B cell (primary cell): ENCODE measurements around the gene SLC25A51. TPM values are rescaled to one million over a fixed set of nuclear protein-coding genes. Genes with fewer than 3 reads are reported as not detected.

ENCODE experiments used
- ATAC-seq: fragments of 200-7000 bp; cut with Tn5 transposase; one replicate; pipeline ENCODE4 v1.10.0; 2021; ENCODE audit warnings: low read depth, mild to moderate bottlenecking, moderate number of reproducible peaks, moderate library complexity
- CTCF ChIA-PET: fragments of 350-600 bp; sonication (Branson Sonifier 250); formaldehyde crosslinking; loops from one replicate; lab custom pipeline; 2021; ENCODE audit warnings: antibody characterized with exemption, inconsistent platforms; lab: Charles Lee
- POLR2A ChIA-PET: fragments of 350-600 bp; sonication (Branson Sonifier 250); formaldehyde crosslinking; loops from one replicate; lab custom pipeline; 2021; ENCODE audit warnings: antibody characterized with exemption; lab: Charles Lee
- DNase-seq: peaks from one replicate; pipeline ENCODE4 v3.0.0; 2013
- H2AFZ ChIP-seq: 2 replicates; pipeline ENCODE4 v1.6.1; 2012; ENCODE audit warnings: mild to moderate bottlenecking, low read depth, low read length; ENCODE audit not compliant: insufficient read depth, poor library complexity, severe bottlenecking
- H3K27ac ChIP-seq, 2 donors: 1 replicate in 1 of 2; 2 replicates in 1 of 2; pipeline ENCODE4 v1.5.1; 2012 to 2013; ENCODE audit warnings: low read length in 2 of 2, mild to moderate bottlenecking in 2 of 2, moderate library complexity in 1 of 2
- H3K27me3 ChIP-seq, 4 experiments: fragments of 200-600 bp in 1 of 4; sonication (generic) in 1 of 4; replicated peaks in 1 of 4; 1 replicate in 2 of 4; 2 replicates in 2 of 4; pipeline versions ENCODE4 v1.6.1 to v1.7.0; 2013 to 2016; ENCODE audit warnings: low read length in 3 of 4, mild to moderate bottlenecking in 2 of 4, mixed read lengths in 1 of 4, moderate library complexity in 1 of 4; ENCODE audit not compliant: insufficient read depth in 4 of 4, control insufficient read depth in 3 of 4; ENCODE audit errors: control extremely low read depth in 1 of 4
- H3K36me3 ChIP-seq, 2 experiments: replicated peaks in 1 of 2; 1 replicate in 1 of 2; 2 replicates in 1 of 2; pipeline versions ENCODE4 v1.6.1 to v1.7.1; 2013; ENCODE audit warnings: low read length in 1 of 2; ENCODE audit not compliant: insufficient read depth in 2 of 2, control insufficient read depth in 1 of 2; ENCODE audit errors: control extremely low read depth in 1 of 2, extremely low read depth in 1 of 2
- H3K4me1 ChIP-seq, 2 donors: fragments of 200-600 bp in 1 of 2; sonication (generic) in 1 of 2; 1 replicate in 1 of 2; 2 replicates in 1 of 2; pipeline versions ENCODE4 v1.5.1 to v1.6.1; 2013 to 2017; ENCODE audit warnings: low read length in 2 of 2; ENCODE audit not compliant: control insufficient read depth in 2 of 2, insufficient read depth in 2 of 2
- H3K4me2 ChIP-seq: replicated peaks from 2 replicates; pipeline ENCODE3; 2012; ENCODE audit warnings: mild to moderate bottlenecking, low read depth, low read length; ENCODE audit not compliant: poor library complexity, severe bottlenecking
- H3K4me3 ChIP-seq, 5 experiments: fragments of 200-600 bp in 1 of 5; sonication (generic) in 1 of 5; 1 replicate in 3 of 5; 2 replicates in 2 of 5; pipeline versions ENCODE4 v1.5.1 to v1.7.0; 2011 to 2016; ENCODE audit warnings: low read length in 4 of 5, mild to moderate bottlenecking in 4 of 5, low read depth in 2 of 5, control low read depth in 1 of 5, moderate library complexity in 1 of 5; ENCODE audit not compliant: insufficient read depth in 1 of 5; ENCODE audit errors: control extremely low read depth in 1 of 5, extremely low read depth in 1 of 5
- H3K79me2 ChIP-seq: fragments of 200-600 bp; sonication (generic); one replicate; pipeline ENCODE4 v1.6.0; 2016; ENCODE audit warnings: low read length; ENCODE audit not compliant: control insufficient read depth, insufficient read depth
- H3K9ac ChIP-seq: fragments of 200-600 bp; sonication (generic); 2 replicates; pipeline ENCODE4 v1.6.1; 2017; ENCODE audit warnings: mild to moderate bottlenecking, low read length, moderate library complexity
- H3K9me3 ChIP-seq, 3 donors: one replicate each; pipeline versions ENCODE4 v1.6.1 to v1.7.1; 2013; ENCODE audit warnings: low read length in 2 of 3; ENCODE audit not compliant: control insufficient read depth in 2 of 3, insufficient read depth in 1 of 3; ENCODE audit errors: control extremely low read depth in 1 of 3
- H4K20me1 ChIP-seq: 2 replicates; pipeline ENCODE4 v1.6.0; 2012; ENCODE audit warnings: mild to moderate bottlenecking, low read length; ENCODE audit not compliant: insufficient read depth, control insufficient read depth, poor library complexity, severe bottlenecking
- H3K27ac Mint-ChIP-seq: one replicate; pipeline ENCODE4 v1.8.0; 2021; ENCODE audit warnings: mixed read lengths
- H3K27me3 Mint-ChIP-seq: one replicate; pipeline ENCODE4 v1.8.0; 2021; ENCODE audit warnings: mixed read lengths
- H3K4me1 Mint-ChIP-seq: one replicate; pipeline ENCODE4 v1.8.0; 2021; ENCODE audit warnings: mixed read lengths
- H3K4me3 Mint-ChIP-seq: one replicate; pipeline ENCODE4 v1.8.0; 2021; ENCODE audit warnings: mixed read lengths
- H3K9me3 Mint-ChIP-seq: one replicate; pipeline ENCODE4 v1.8.0; 2022; ENCODE audit warnings: mixed read lengths; ENCODE audit not compliant: insufficient read depth
- CTCF ChIP-seq: fragments of 200-600 bp; IDR thresholded peaks from one replicate; pipeline ENCODE4 v1.8.0; 2022; ENCODE audit warnings: antibody characterized with exemption, mild to moderate bottlenecking
- EZH2 ChIP-seq: IDR thresholded peaks from 2 replicates; pipeline ENCODE4 v1.6.1; 2012; ENCODE audit warnings: borderline replicate concordance, low read depth, mild to moderate bottlenecking, moderate library complexity, low read length; ENCODE audit not compliant: insufficient read depth, poor library complexity, severe bottlenecking
- WGBS: methylation state at CpG from one replicate; pipeline ENCODE4 v1.1.5; 2013; ENCODE audit warnings: missing lambda C conversion rate; ENCODE audit not compliant: insufficient coverage; 5-methylcytosine and 5-hydroxymethylcytosine counted together
- intact Hi-C: fragments of 100-400 bp; cut with micrococcal nuclease; formaldehyde crosslinking; loops from one replicate; pipeline ENCODE4 v1.10.0; 2022
- polyA plus RNA-seq: library from polyadenylated mRNA; depleted of rRNA; stranded (reverse); fragments of >200 nt; gene quantifications from 2 replicates; pipeline ENCODE4 v1.2.3, GENCODE V29; 2012
- total RNA-seq, 2 donors: library from RNA; stranded (reverse); fragments of 120-200 nt in 1 of 2; gene quantifications; 1 replicate in 1 of 2; 2 replicates in 1 of 2; pipeline versions ENCODE4 v1.2.3 to v1.2.4, GENCODE V29; 2013 to 2022

SLC25A51 gene
- total and polyA plus RNA-seq, 2 donors (not counting 1 experiment from before 2014, with no cell fraction given): 12.9 to 27.8 TPM

- Histone ChIP-seq H3K79me2 (no peaks in the 10 kb centered on the region), H2AFZ (no peak overlapping the region), H4K20me1 (no peaks in the 10 kb centered on the region), H3K9ac (no peak overlapping the region), H3K4me2 (no peak overlapping the region), H3K27me3 (no peaks in the 10 kb centered on the region), H3K4me3 (no peak overlapping the region), H3K9me3 (no peaks in the 10 kb centered on the region), H3K27ac (no peak overlapping the region), H3K36me3 (no peaks in the 10 kb centered on the region), H3K4me1 (no peaks in the 10 kb centered on the region)
- H3K4me1 Mint-ChIP-seq: no peaks in the 10 kb centered on the region
- POLR2A ChIA-PET: no interaction called here
- H3K9me3 Mint-ChIP-seq: no peaks in the 10 kb centered on the region
- DNase-seq (no peak), ATAC-seq (no peak)
- 96% methylated on average over 12 of the region's 18 CpGs for WGBS
- CTCF ChIA-PET: interaction anchor here (1.0 to 6.5 kb wide), 3 partner anchors 171 to 515 kb away, joined by 4 to 41 read pairs (median 11); no protein-coding TSS in a partner anchor
- intact Hi-C loops: no loop called here
- no peak for TF ChIP-seq CTCF
- no peak for TF ChIP-seq EZH2
- no peak overlapping the region for H3K4me3 Mint-ChIP-seq
- H3K27ac Mint-ChIP-seq: no peak overlapping the region
- H3K27me3 Mint-ChIP-seq: no peaks in the 10 kb centered on the region
Observed at GRCh38 chr9:37916471-37917312, 12.8 kb upstream of the SLC25A51 start.

- no peaks in the 10 kb centered on the region for H4K20me1 ChIP-seq
- Mint-ChIP-seq H3K27me3 (no peaks in the 10 kb centered on the region), H3K27ac (no peak overlapping the region), H3K4me1 (no peaks in the 10 kb centered on the region), H3K4me3 (no peak overlapping the region), H3K9me3 (no peaks in the 10 kb centered on the region)
- DNase-seq (no peak), ATAC-seq (no peak)
- no peak overlapping the region for H3K9ac ChIP-seq
- intact Hi-C loops: no loop called here
- H3K27me3 ChIP-seq: no peaks in the 10 kb centered on the region
- H3K79me2 ChIP-seq: no peaks in the 10 kb centered on the region
- POLR2A ChIA-PET: no interaction called here
- no peak overlapping the region for H2AFZ ChIP-seq
- no peak overlapping the region for H3K4me2 ChIP-seq
- 91% methylated on average over 14 of the region's 14 CpGs for WGBS
- CTCF ChIA-PET: interaction anchor here (0.6 to 6.5 kb wide), 4 partner anchors 59 to 447 kb away, joined by 3 to 41 read pairs (median 10); no protein-coding TSS in a partner anchor
- H3K9me3 ChIP-seq: no peaks in the 10 kb centered on the region
- no peaks in the 10 kb centered on the region for H3K36me3 ChIP-seq
- no peak for TF ChIP-seq CTCF
- TF ChIP-seq EZH2: no peak
- no peak overlapping the region for H3K27ac ChIP-seq
- H3K4me3 ChIP-seq: no peak overlapping the region
- no peaks in the 10 kb centered on the region for H3K4me1 ChIP-seq
Observed at GRCh38 chr9:37915911-37916470, 12.1 kb upstream of the SLC25A51 start.
